GM12865 (cell line): ENCODE data around the gene PTTG1.
A peak's percentile ranks its signal among the peaks of the same experiment; 100 is the strongest.
"Not testable (repeated sequence)": the region's sequence is repeated elsewhere in the genome, so short reads cannot be mapped to it uniquely, and the experiment has no call there.

ENCODE experiments used
- DNase-seq: peaks from one replicate; pipeline ENCODE4 v3.0.0; 2010; ENCODE audit warnings: low read depth
- H3K4me3 ChIP-seq: 2 replicates; pipeline ENCODE4 v1.5.1; 2011; ENCODE audit warnings: mild to moderate bottlenecking, low read depth, low read length, control low read depth
- CTCF ChIP-seq: IDR thresholded peaks from 2 replicates; pipeline ENCODE4 v1.5.1; 2011; ENCODE audit warnings: low read length, control low read depth, low read depth, inconsistent platforms; ENCODE audit not compliant: insufficient read depth; ENCODE audit errors: missing control alignments

Gene PTTG1

DNA sequence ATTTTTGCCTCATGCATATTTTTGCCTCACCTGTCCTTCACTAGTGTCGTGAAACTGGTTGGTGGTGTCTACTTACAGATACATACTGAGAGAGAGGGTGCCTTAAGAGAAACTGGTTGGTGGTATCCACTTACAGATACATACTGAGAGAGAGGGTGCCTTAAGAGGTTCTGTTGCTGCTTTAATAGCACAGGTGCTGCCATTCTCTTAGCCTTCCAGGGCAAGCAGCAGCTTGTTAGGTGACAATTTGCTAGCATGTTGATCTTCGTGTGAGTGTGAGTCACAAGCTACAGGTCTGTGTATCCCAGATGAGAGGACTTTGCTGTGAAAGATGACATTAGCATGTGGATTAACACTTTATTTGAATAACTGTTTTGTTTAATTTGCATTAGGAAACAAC is 1.4 kb downstream of the PTTG1 start:
- peak; percentile 36 for DNase-seq
- peak overlapping the region; percentile 74 for H3K4me3 ChIP-seq
- no peak for TF ChIP-seq CTCF

- no peak for TF ChIP-seq CTCF
- no peak overlapping the region for H3K4me3 ChIP-seq
- no peak for DNase-seq
Measured at GRCh38 chr5:160427607-160428006, 6.0 kb downstream of the PTTG1 start.

GRCh38 chr5:160432196-160432595 is 10.5 kb downstream of the PTTG1 start:
- no peak for TF ChIP-seq CTCF
- DNase-seq: no peak
- H3K4me3 ChIP-seq: no peak overlapping the region

- H3K4me3 ChIP-seq: no peak overlapping the region
- no peak for TF ChIP-seq CTCF
- no peak for DNase-seq
Measured at GRCh38 chr5:160432787-160433186, 11.1 kb downstream of the PTTG1 start.

GRCh38 chr5:160434022-160434531 is 12.4 kb downstream of the PTTG1 start:
- peak overlapping the region; percentile 40 for H3K4me3 ChIP-seq
- TF ChIP-seq CTCF: no peak
- DNase-seq: peak; percentile 88

GRCh38 chr5:160435532-160435931 is 13.9 kb downstream of the PTTG1 start:
- no peak for DNase-seq
- TF ChIP-seq CTCF: no peak
- H3K4me3 ChIP-seq: no peak overlapping the region

DNA sequence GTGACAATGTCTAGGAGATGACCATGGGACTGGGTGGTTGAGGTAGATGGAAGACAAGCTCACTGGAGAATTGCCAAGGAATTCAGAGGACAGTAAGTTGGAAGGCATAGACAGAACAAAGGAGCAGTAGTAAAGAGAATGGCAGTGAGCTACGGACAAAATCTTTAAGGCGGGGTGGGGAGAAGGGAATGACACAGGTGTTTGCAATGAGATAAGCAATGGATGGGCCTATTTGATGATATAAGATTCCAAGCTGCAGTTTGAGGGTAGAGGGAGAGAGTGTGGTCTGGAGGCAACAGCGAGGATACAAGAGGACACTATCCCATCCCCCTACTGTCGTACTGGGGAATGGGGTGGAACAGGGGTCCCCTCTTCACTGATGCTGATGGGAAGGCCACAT is 14.4 kb downstream of the PTTG1 start:
- no peak overlapping the region for H3K4me3 ChIP-seq
- no peak for TF ChIP-seq CTCF
- DNase-seq: no peak

DNA sequence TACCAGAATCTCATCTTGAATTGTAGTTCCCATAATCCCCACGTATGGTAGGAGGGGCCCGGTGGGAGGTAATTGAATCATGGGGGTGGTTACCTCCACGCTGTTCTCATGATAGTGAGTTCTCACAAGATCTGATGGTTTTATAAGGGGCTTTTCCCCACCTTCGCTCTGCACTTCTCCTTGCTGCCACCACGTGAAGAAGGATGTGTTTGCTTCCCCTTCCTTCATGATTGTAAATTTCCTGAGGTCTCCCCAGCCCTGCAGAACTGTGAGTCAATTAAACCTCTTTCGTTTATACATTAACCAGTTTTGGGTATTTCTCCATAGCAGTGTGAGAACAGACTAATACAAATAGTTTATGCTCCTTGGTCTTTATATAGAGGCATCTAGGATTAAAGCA is 15.0 kb downstream of the PTTG1 start:
- DNase-seq: not testable (repeated sequence)

More for the DNA sequence above, 15.0 kb downstream of the PTTG1 start:
- not testable (repeated sequence) for H3K4me3 ChIP-seq
